GM12878 (cell line): Measurements from ENCODE around the gene DNMT1. TPM values are rescaled to one million over a fixed set of nuclear protein-coding genes. Genes with fewer than 3 reads are reported as not detected.
A peak's percentile ranks its signal among the peaks of the same experiment; 100 is the strongest.

Source experiments
- ATAC-seq: fragments of 200-7000 bp; cut with Tn5 transposase; 3 replicates; pipeline ENCODE4 v1.9.1; 2020; ENCODE audit warnings: mild to moderate bottlenecking, moderate library complexity
- BruUV-seq: library from RNA; stranded (reverse); fragments of 400-500 nt; replicated peaks from 2 replicates; lab custom pipeline; 2021; lab: Mats Ljungman, UMichigan
- CTCF ChIA-PET: fragments of 300-600 bp; sonication (Branson Sonifier 250); formaldehyde crosslinking; extraction: SDS; loops from one replicate; lab custom pipeline; 2021; ENCODE audit warnings: inconsistent platforms; lab: Yijun Ruan, JAX
- POLR2A ChIA-PET: fragments of 350-600 bp; formaldehyde crosslinking; extraction: SDS; loops from one replicate; lab custom pipeline; 2021; ENCODE audit warnings: inconsistent platforms; lab: Charles Lee
- RAD21 ChIA-PET: fragments of 300-600 bp; sonication (Branson Sonifier 250); formaldehyde crosslinking; loops from one replicate; lab custom pipeline; 2023; ENCODE audit warnings: antibody characterized with exemption; ENCODE audit not compliant: unreplicated experiment; lab: Charles Lee
- SMC1A ChIA-PET: fragments of 300-600 bp; sonication (Branson Sonifier 250); formaldehyde crosslinking; loops from one replicate; lab custom pipeline; 2023; ENCODE audit not compliant: unreplicated experiment, uncharacterized antibody; lab: Charles Lee
- DNase-seq: peaks from one replicate; pipeline ENCODE4 v3.0.0-alpha.2; 2011; ENCODE audit warnings: low read depth, low spot score
- FAIRE-seq: peaks from 3 replicates; lab custom pipeline; 2011; peaks lifted over from hg19 to GRCh38; lab: Jason Lieb, UNC
- H2AFZ ChIP-seq: 2 replicates; pipeline ENCODE4 v1.6.0; 2011; ENCODE audit warnings: low read depth, low read length, control low read depth; ENCODE audit not compliant: control insufficient read depth
- H3K27ac ChIP-seq: 2 replicates; pipeline ENCODE4 v1.5.1; 2011; ENCODE audit warnings: control low read depth; ENCODE audit not compliant: control insufficient read depth, insufficient read depth
- H3K27me3 ChIP-seq, 2 experiments: replicated peaks in 1 of 2; 2 replicates each; pipeline versions ENCODE4 v1.6.0 to v1.6.1; 2011; ENCODE audit warnings: low read length in 1 of 2; ENCODE audit not compliant: control insufficient read depth in 2 of 2, insufficient read depth in 2 of 2
- H3K36me3 ChIP-seq, 2 experiments: 2 replicates each; pipeline ENCODE4 v1.5.1; 2011; ENCODE audit warnings: low read length in 1 of 2; ENCODE audit not compliant: control insufficient read depth in 2 of 2, insufficient read depth in 2 of 2
- H3K4me1 ChIP-seq: 2 replicates; pipeline ENCODE4 v1.6.1; 2011; ENCODE audit warnings: mild to moderate bottlenecking, low read length, moderate library complexity, mixed read lengths; ENCODE audit not compliant: control insufficient read depth, insufficient read depth
- H3K4me2 ChIP-seq: 2 replicates; pipeline ENCODE4 v1.6.0; 2011; ENCODE audit warnings: control low read depth; ENCODE audit not compliant: control insufficient read depth, insufficient read depth
- H3K4me3 ChIP-seq: fragments of 200-600 bp; sonication (generic); 2 replicates; pipeline ENCODE4 v1.5.1; 2016
- H3K79me2 ChIP-seq: 2 replicates; pipeline ENCODE4 v1.6.0; 2011; ENCODE audit warnings: low read length; ENCODE audit not compliant: control insufficient read depth, insufficient read depth
- H3K9ac ChIP-seq: 2 replicates; pipeline ENCODE4 v1.8.0; 2011; ENCODE audit warnings: low read length, control low read depth, mixed read lengths; ENCODE audit not compliant: control insufficient read depth, insufficient read depth
- H3K9me3 ChIP-seq: replicated peaks from 3 replicates; pipeline ENCODE4 v1.5.1; 2011; ENCODE audit warnings: mild to moderate bottlenecking, low read length; ENCODE audit not compliant: control insufficient read depth, insufficient read depth
- H4K20me1 ChIP-seq: 2 replicates; pipeline ENCODE4 v1.6.0; 2011; ENCODE audit not compliant: control insufficient read depth, insufficient read depth
- BMI1 ChIP-seq: fragments of 450-650 bp; IDR thresholded peaks from 2 replicates; pipeline ENCODE4 v1.6.1; 2016; ENCODE audit warnings: mild to moderate bottlenecking, moderate library complexity, borderline replicate concordance
- CHD4 ChIP-seq: fragments of 200-600 bp; sonication (generic); IDR thresholded peaks from 2 replicates; pipeline ENCODE4 v1.6.1; 2016; ENCODE audit warnings: mild to moderate bottlenecking
- CREM ChIP-seq: IDR thresholded peaks from 2 replicates; pipeline ENCODE4 v1.6.1; 2014; ENCODE audit warnings: antibody characterized with exemption, low read depth
- FOXK2 ChIP-seq: fragments of 450-650 bp; IDR thresholded peaks from 2 replicates; pipeline ENCODE4 v1.6.1; 2017; ENCODE audit warnings: mild to moderate bottlenecking, moderate library complexity
- MEF2B ChIP-seq: fragments of 450-650 bp; IDR thresholded peaks from 2 replicates; pipeline ENCODE4 v1.6.1; 2018; ENCODE audit warnings: mild to moderate bottlenecking, moderate library complexity; ENCODE audit not compliant: partially characterized antibody, poor library complexity, severe bottlenecking
- MXI1 ChIP-seq: fragments of 150-350 bp; IDR thresholded peaks from 2 replicates; pipeline ENCODE4 v1.6.1; 2011; ENCODE audit warnings: low read depth, mild to moderate bottlenecking, inconsistent platforms, low read length, improper control_type of control experiment
- POLR2A ChIP-seq: IDR thresholded peaks from 2 replicates; pipeline ENCODE4 v1.6.1; 2011; ENCODE audit warnings: low read depth, mild to moderate bottlenecking, low read length
- RB1 ChIP-seq: fragments of 450-650 bp; formaldehyde crosslinking; IDR thresholded peaks from 2 replicates; pipeline ENCODE4 v1.6.1; 2017; ENCODE audit warnings: mild to moderate bottlenecking, borderline replicate concordance
- TCF3 ChIP-seq: IDR thresholded peaks from 2 replicates; pipeline ENCODE4 v1.6.1; 2012; ENCODE audit warnings: low read depth, mild to moderate bottlenecking, low read length, borderline replicate concordance; ENCODE audit not compliant: insufficient read depth
- ZNF207 ChIP-seq: fragments of 450-650 bp; IDR thresholded peaks from 2 replicates; pipeline ENCODE4 v1.6.1; 2014; ENCODE audit warnings: antibody characterized with exemption, mild to moderate bottlenecking, borderline replicate concordance
- ZNF217 ChIP-seq: fragments of 450-650 bp; IDR thresholded peaks from 2 replicates; pipeline ENCODE4 v1.6.1; 2017; ENCODE audit warnings: antibody characterized with exemption, mild to moderate bottlenecking
- WGBS: methylation state at CpG from one replicate; pipeline ENCODE4 v1.1.6; 2016; ENCODE audit warnings: low lambda C conversion rate; ENCODE audit not compliant: insufficient replicate concordance, insufficient coverage; ENCODE audit errors: missing lambda C conversion rate; 5-methylcytosine and 5-hydroxymethylcytosine counted together
- in situ Hi-C: fragments of 300-500 bp; cut with MboI; formaldehyde crosslinking; loops from 9 replicates; pipeline ENCODE4 v1.14.3; 2018; ENCODE audit warnings: mixed read lengths
- intact Hi-C: fragments of 100-400 bp; cut with micrococcal nuclease; formaldehyde crosslinking; loops from one replicate; pipeline ENCODE4 v1.14.2; 2022; ENCODE audit not compliant: unreplicated experiment
- polyA plus RNA-seq, 11 experiments: library from polyadenylated mRNA; depleted of rRNA in 4 of 11; unstranded in 6 of 11; stranded (reverse) in 5 of 11; fragments of >200 nt; fragmentation: Nextera tagmentation in 4 of 11; fragmentation: Illumina TruSeq in 1 of 11; extraction: Ambion mirVana in 4 of 11; extraction: Trizol in 1 of 11; gene quantifications; 1 replicate in 1 of 11; 2 replicates in 10 of 11; pipeline versions ENCODE4 v1.2.1 to v1.2.3, GENCODE V29; 2011 to 2016; ENCODE audit warnings: inconsistent platforms in 2 of 11, missing spikeins in 2 of 11, low read depth in 1 of 11
- total RNA-seq, 4 experiments: library from RNA; depleted of rRNA in 3 of 4; stranded (reverse); fragments of >200 nt in 3 of 4; fragmentation: Illumina TruSeq in 1 of 4; extraction: Trizol in 1 of 4; gene quantifications; 2 replicates each; pipeline versions ENCODE4 v1.2.1 to v1.2.3, GENCODE V29; 2013 to 2021
- TF ChIP-seq, protein P1 (sequence below): IDR thresholded peaks from 2 replicates; pipeline ENCODE4 v1.6.1; 2012; ENCODE audit warnings: low read depth, low read length, improper control_type of control experiment
- TF ChIP-seq, protein P2 (sequence below): fragments of 450-650 bp; IDR thresholded peaks from 2 replicates; pipeline ENCODE4 v1.6.1; 2016; ENCODE audit warnings: mild to moderate bottlenecking, moderate library complexity, borderline replicate concordance
- TF ChIP-seq, protein P3 (sequence below): fragments of 150-350 bp; IDR thresholded peaks from 2 replicates; pipeline ENCODE4 v1.6.1; 2016; ENCODE audit warnings: low read depth, low read length

Gene DNMT1
- total and polyA plus RNA-seq, 10 of the 15 experiments (the other 5 are each of a cell fraction or from before 2014, with no cell fraction given): 70.0 to 290 (median 133) TPM

DNA sequence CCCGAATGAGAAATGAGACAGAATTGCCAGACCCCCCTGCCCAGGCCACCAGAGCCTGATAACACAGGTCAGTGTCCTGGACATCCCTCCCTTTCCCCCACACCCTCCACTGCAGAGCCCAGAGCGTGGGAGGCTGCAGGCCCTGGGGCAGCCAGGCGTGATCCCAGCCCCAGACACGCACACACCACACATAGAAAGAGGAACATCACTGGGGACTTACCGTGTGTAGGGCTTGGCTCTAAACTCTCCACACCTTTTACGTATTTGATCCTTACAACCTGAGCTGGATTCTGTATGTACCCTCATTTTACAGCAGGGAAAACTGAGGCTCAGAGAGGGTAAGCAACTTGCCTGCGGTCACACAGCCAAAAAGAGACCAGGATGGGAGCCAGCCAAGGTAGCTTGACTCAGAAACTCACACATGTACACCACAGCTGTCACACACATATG is 91.9 kb downstream of the DNMT1 start:
- CTCF ChIA-PET: interaction anchor here (0.6 to 9.5 kb wide), 8 partner anchors 9 to 286 kb away, joined by 3 to 171 read pairs (median 5); partner anchors contain the start of genes MRPL4 and P2RY11
- ATAC-seq: peak; percentile 58
- TF ChIP-seq MEF2B (peak; percentile 90), FOXK2 (no peak), ZNF217 (peak; percentile 94), RB1 (no peak), BMI1 (no peak), POLR2A (peak; percentile 50; the same call in 1 of the 2 replicates), ZNF207 (no peak), CREM (peak; percentile 74; the same call in 1 of the 2 replicates), MXI1 (0 out of 2 replicates have a peak, but pooled peaks have one; percentile 70), CHD4 (no peak), TCF3 (no peak)
- TF ChIP-seq, protein P1, sequence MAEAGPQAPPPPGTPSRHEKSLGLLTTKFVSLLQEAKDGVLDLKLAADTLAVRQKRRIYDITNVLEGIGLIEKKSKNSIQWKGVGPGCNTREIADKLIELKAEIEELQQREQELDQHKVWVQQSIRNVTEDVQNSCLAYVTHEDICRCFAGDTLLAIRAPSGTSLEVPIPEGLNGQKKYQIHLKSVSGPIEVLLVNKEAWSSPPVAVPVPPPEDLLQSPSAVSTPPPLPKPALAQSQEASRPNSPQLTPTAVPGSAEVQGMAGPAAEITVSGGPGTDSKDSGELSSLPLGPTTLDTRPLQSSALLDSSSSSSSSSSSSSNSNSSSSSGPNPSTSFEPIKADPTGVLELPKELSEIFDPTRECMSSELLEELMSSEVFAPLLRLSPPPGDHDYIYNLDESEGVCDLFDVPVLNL: no peak
- TF ChIP-seq, protein P2, sequence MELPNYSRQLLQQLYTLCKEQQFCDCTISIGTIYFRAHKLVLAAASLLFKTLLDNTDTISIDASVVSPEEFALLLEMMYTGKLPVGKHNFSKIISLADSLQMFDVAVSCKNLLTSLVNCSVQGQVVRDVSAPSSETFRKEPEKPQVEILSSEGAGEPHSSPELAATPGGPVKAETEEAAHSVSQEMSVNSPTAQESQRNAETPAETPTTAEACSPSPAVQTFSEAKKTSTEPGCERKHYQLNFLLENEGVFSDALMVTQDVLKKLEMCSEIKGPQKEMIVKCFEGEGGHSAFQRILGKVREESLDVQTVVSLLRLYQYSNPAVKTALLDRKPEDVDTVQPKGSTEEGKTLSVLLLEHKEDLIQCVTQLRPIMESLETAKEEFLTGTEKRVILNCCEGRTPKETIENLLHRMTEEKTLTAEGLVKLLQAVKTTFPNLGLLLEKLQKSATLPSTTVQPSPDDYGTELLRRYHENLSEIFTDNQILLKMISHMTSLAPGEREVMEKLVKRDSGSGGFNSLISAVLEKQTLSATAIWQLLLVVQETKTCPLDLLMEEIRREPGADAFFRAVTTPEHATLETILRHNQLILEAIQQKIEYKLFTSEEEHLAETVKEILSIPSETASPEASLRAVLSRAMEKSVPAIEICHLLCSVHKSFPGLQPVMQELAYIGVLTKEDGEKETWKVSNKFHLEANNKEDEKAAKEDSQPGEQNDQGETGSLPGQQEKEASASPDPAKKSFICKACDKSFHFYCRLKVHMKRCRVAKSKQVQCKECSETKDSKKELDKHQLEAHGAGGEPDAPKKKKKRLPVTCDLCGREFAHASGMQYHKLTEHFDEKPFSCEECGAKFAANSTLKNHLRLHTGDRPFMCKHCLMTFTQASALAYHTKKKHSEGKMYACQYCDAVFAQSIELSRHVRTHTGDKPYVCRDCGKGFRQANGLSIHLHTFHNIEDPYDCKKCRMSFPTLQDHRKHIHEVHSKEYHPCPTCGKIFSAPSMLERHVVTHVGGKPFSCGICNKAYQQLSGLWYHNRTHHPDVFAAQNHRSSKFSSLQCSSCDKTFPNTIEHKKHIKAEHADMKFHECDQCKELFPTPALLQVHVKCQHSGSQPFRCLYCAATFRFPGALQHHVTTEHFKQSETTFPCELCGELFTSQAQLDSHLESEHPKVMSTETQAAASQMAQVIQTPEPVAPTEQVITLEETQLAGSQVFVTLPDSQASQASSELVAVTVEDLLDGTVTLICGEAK: no peak
- TF ChIP-seq, protein P3, sequence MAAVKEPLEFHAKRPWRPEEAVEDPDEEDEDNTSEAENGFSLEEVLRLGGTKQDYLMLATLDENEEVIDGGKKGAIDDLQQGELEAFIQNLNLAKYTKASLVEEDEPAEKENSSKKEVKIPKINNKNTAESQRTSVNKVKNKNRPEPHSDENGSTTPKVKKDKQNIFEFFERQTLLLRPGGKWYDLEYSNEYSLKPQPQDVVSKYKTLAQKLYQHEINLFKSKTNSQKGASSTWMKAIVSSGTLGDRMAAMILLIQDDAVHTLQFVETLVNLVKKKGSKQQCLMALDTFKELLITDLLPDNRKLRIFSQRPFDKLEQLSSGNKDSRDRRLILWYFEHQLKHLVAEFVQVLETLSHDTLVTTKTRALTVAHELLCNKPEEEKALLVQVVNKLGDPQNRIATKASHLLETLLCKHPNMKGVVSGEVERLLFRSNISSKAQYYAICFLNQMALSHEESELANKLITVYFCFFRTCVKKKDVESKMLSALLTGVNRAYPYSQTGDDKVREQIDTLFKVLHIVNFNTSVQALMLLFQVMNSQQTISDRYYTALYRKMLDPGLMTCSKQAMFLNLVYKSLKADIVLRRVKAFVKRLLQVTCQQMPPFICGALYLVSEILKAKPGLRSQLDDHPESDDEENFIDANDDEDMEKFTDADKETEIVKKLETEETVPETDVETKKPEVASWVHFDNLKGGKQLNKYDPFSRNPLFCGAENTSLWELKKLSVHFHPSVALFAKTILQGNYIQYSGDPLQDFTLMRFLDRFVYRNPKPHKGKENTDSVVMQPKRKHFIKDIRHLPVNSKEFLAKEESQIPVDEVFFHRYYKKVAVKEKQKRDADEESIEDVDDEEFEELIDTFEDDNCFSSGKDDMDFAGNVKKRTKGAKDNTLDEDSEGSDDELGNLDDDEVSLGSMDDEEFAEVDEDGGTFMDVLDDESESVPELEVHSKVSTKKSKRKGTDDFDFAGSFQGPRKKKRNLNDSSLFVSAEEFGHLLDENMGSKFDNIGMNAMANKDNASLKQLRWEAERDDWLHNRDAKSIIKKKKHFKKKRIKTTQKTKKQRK: no peak

More for the DNA sequence above, 91.9 kb downstream of the DNMT1 start:
- peak overlapping the region; percentile 52; the same call in 1 of the 2 replicates for H3K4me3 ChIP-seq
- peak overlapping the region; percentile 100 for H3K27ac ChIP-seq
- whole genome bisulfite sequencing: under 1% methylated on average over 7 of the region's 7 CpGs
- peak overlapping the region; percentile 99 for H3K9ac ChIP-seq
- no peaks in the 10 kb centered on the region for H3K27me3 ChIP-seq
- ChIA-PET RAD21 (interaction anchor here (1.1 to 9.6 kb wide), 8 partner anchors 11 to 326 kb away, joined by 3 to 166 read pairs (median 11); partner anchors contain the start of gene P2RY11), SMC1A (interaction anchor here (0.5 to 11.1 kb wide), 11 partner anchors 9 to 286 kb away, joined by 3 to 150 read pairs (median 4); partner anchors contain the start of genes ICAM1 and P2RY11), POLR2A (interaction anchor here (0.5 to 4.6 kb wide), 10 partner anchors 11 to 672 kb away, joined by 3 to 58 read pairs (median 9); partner anchors contain the start of genes ICAM1, P2RY11, PDE4A and S1PR2)
- peaks cover 3% of the 10 kb centered on the region in 2 experiments; a peak in 3 of 4 replicates for H3K36me3 ChIP-seq
- DNase-seq (peak; percentile 88), FAIRE-seq (peak; percentile 89)
- BruUV-seq: no TSS peak
- H3K79me2 ChIP-seq: peaks cover 27% of the 10 kb centered on the region
- intact Hi-C loops: loop anchor here (10.0 kb wide), 1 partner anchor 282 kb away; the partner anchor contains the start of gene TYK2
- no peak overlapping the region for H2AFZ ChIP-seq
- no peaks in the 10 kb centered on the region for H4K20me1 ChIP-seq
- in situ Hi-C loops: loop anchor here (5.0 kb wide), 1 partner anchor 134 kb away; no protein-coding TSS in a partner anchor
- peaks cover 46% of the 10 kb centered on the region for H3K4me1 ChIP-seq
- no peaks in the 10 kb centered on the region for H3K9me3 ChIP-seq
- peak overlapping the region; percentile 69 for H3K4me2 ChIP-seq
